HG03103 (cell line): ENCODE results near the gene CHML.

Source experiments
- ATAC-seq: cut with Tn5 transposase; IDR thresholded peaks from one replicate; pipeline ENCODE4 v1.9.1; 2021; ENCODE audit warnings: low read depth; ENCODE audit not compliant: unreplicated experiment

Gene CHML

GRCh38 chr1:241646201-241646600 lies 6.0 kb upstream of the CHML start:
- no peak for ATAC-seq

GRCh38 chr1:241645199-241645598 lies 5.0 kb upstream of the CHML start:
- no peak for ATAC-seq

- no peak for ATAC-seq
Measured at GRCh38 chr1:241644259-241644658, 4.1 kb upstream of the CHML start.

GRCh38 chr1:241642593-241642944 lies 2.4 kb upstream of the CHML start:
- no peak for ATAC-seq

- ATAC-seq: no peak
Measured at GRCh38 chr1:241641773-241642592, 1.8 kb upstream of the CHML start.

- ATAC-seq: no peak
Measured at GRCh38 chr1:241640867-241641622, 876 bp upstream of the CHML start.

GRCh38 chr1:241639623-241640148 lies 483 bp downstream of the CHML start:
- peak; percentile 43 for ATAC-seq

GRCh38 chr1:241638909-241639622 lies 1.1 kb downstream of the CHML start:
- ATAC-seq: no peak

- ATAC-seq: no peak
Measured at GRCh38 chr1:241638099-241638682, 2.0 kb downstream of the CHML start.

GRCh38 chr1:241637604-241638003 lies 2.6 kb downstream of the CHML start:
- ATAC-seq: no peak

- no peak for ATAC-seq
Measured at GRCh38 chr1:241637046-241637590, 3.1 kb downstream of the CHML start.

- no peak for ATAC-seq
Measured at GRCh38 chr1:241636291-241636690, 3.9 kb downstream of the CHML start.

GRCh38 chr1:241635556-241636152 lies 4.5 kb downstream of the CHML start:
- no peak for ATAC-seq

GRCh38 chr1:241632987-241633386 lies 7.2 kb downstream of the CHML start:
- no peak for ATAC-seq

- no peak for ATAC-seq
Measured at GRCh38 chr1:241631674-241632073, 8.5 kb downstream of the CHML start.

- ATAC-seq: no peak
Measured at GRCh38 chr1:241630899-241631298, 9.3 kb downstream of the CHML start.

- ATAC-seq: no peak
Measured at GRCh38 chr1:241630476-241630875, 9.7 kb downstream of the CHML start.

- no peak for ATAC-seq
Measured at GRCh38 chr1:241630005-241630404, 10.2 kb downstream of the CHML start.

- ATAC-seq: peak; percentile 74
Measured at GRCh38 chr1:241627453-241628259, 12.5 kb downstream of the CHML start.
